DMS53 (cell line): ENCODE data around the gene DENND4C.
"Not testable (repeated sequence)": the region's sequence is repeated elsewhere in the genome, so short reads cannot be mapped to it uniquely, and the experiment has no call there.

Experiments
- DNase-seq: peaks from one replicate; lab custom pipeline; 2025; lab: John Stamatoyannopoulos, UW

The DENND4C gene

DNA sequence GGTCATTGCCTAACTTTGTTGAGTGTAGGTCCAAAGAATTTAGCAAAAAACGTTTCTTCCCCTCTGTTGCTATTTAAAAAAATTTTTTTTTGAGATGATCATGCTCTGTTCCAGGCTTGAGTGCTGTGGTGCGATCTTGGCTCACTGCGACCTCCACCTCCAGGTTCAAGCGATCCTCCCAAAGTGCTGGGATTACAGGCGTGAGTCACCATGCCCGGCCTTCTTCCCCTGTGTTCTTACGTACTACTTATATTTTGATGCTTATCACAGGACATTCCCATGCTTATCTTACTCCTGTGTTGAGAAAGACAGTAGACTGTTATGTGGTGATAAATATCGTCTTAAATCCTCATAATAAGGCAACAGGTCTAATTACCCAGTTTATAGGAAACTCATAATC is 180.8 kb downstream of the DENND4C start:
- DNase-seq = no peak

DNA sequence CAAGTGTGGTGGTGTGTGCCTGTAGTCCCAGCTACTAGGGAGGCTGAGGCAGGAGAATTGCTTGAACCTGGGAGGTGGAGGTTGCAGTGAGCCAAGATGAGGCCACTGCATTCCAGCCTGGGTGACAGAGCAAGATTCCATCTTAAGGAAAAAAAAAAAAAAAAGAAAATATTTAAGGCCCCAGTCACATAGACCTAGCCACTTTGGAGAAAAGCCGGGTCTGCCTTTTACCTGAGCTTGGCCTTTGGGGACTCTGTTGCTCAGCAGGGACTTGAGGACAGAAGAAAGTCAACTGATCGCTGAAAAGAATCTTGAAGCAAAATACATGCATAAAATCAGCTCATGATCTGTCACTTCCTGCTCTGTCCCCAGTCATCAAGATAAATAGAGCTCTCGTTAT is 183.0 kb downstream of the DENND4C start:
- DNase-seq = not testable (repeated sequence)

- no peak for DNase-seq
Observed at GRCh38 chr9:19416143-19416542, 185.7 kb downstream of the DENND4C start.

DNA sequence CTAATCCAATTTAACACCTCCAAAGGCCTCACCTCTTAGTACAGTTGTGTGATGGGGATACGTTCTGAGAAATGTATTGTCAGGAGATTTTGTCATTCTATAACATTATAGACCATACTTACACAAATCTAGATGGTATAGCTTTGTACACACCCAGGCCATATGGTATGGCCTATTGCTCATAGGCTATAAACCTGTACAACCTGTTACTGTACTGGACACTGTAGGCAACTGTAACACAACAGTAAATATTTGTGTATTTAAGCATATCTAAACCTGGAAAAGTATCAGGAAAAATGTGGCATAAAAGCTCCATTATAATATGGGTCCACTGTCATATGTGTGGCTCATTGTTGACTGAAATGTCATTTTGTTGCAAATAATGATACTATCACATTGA is 190.4 kb downstream of the DENND4C start:
- DNase-seq = no peak
